Measurements from ENCODE around the gene KRTAP10-12.
"Not testable (repeated sequence)": the region's sequence is repeated elsewhere in the genome, so short reads cannot be mapped to it uniquely, and the experiment has no call there.

Gene KRTAP10-12

DNA sequence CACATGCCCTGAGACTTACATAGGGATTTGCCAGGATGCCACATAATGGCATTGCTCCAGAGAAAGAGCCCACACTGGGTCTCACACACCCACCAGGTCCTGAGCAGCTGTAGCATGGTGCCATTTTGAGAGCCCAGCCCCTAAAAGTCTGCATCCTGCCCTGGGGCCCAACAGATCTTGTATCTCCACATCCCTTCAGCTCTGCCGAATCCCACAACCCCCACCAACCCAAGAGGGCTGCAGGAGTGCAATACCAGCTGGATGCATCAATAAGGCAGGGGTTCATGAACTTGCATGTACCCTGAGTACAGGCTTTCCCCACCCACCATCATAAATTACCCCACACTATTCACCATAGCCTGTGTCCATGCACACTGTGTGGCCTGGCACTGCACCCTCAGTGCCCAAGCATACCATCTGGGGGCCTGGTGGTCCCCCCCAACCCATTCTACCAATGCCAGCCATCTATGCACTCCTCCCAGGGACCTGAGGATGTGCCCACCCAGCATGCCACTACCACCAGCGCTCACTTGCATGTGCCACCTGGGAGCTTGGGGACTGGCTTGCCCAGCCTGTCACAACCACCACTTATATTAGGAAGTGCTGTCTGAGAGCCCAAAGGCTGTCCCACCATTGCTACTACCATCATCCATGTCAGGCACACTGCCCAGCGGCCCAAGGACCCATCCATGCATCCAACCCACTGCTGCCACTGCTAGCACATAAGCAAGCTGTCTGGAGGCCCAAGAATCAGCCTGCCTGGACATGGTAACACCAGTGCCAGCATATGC lies 26.1 kb upstream of the KRTAP10-12 start:
- no peak for DNase-seq

DNA sequence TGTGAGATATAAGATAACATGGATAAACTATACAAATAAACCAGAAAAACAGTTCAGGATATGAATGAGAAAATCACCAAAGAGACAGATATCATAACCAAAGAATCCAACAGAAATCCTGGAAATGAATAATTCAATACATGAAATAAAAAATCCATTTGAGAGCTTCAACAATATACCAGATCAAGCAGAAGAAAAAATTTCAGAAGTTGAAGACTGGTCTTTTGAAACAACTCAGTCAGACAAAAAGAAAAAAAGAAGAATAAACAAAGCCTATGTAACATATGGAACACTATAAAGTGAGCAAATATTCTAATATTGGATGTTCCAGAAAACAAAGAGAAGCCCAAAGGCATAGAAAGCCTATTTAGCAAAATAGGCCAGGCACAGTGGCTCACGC lies 25.1 kb upstream of the KRTAP10-12 start:
- DNase-seq: no peak

DNA sequence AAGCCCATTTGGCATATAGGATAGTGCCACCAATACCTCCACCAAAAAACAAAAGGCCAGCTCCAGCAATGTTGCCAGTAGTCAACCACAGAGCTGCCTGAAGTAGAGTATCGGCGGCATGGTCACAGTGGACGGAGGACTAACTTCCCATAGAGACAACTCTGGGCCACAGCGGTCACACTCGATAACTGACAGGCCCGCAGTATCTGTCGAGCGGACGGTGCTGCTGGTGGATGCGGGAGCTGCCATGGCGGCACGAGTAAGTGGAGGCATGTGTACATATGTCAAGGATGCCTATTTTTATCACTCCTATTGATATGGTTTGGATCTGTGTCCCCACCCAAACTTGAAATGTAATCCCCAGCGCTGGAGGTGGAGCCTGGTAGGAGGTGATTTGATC lies 19.1 kb upstream of the KRTAP10-12 start:
- DNase-seq: no peak

- DNase-seq: no peak
Observed at GRCh38 chr21:44681152-44681551, 15.8 kb upstream of the KRTAP10-12 start.

DNA sequence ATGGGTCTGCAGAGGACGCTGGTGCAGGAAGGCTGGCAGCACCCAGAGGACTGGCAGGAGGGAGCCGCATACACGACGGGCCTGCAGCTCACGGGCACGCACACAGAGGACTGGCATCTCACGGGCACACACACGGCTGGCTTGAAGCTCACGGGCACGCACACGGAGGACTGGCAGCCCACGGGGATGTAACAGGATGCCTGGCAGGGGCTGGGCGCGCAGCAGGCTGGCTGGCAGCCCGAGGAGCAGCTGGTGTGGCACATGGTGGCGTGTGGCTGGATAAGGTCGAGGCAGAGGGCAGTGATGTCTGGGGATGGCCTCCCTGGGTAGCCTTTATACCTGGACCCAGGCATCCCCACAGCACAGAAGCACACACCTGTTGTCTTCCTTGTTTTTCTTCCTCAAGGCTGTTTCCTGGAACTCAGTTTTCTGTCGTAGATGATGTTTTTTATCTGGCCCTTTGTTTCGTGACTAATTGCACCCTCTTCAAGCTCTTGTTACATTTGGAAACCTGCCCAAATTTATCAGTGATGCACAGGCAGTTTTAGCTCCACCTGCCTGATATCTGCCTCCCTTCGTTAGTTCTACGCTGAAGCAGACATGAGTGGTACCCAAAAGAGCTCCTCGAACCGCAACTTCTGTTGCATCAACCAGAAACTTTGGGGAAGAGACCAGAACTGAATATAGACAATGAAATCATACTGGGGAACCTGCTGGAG lies 15.0 kb upstream of the KRTAP10-12 start, which contains the start of gene KRTAP12-1:
KRTAP12-1 (minus strand) TSS at position 303 of the 719 bp plus-strand sequence; CDS start at position 263, 40 bp downstream.
- DNase-seq: no peak

DNA sequence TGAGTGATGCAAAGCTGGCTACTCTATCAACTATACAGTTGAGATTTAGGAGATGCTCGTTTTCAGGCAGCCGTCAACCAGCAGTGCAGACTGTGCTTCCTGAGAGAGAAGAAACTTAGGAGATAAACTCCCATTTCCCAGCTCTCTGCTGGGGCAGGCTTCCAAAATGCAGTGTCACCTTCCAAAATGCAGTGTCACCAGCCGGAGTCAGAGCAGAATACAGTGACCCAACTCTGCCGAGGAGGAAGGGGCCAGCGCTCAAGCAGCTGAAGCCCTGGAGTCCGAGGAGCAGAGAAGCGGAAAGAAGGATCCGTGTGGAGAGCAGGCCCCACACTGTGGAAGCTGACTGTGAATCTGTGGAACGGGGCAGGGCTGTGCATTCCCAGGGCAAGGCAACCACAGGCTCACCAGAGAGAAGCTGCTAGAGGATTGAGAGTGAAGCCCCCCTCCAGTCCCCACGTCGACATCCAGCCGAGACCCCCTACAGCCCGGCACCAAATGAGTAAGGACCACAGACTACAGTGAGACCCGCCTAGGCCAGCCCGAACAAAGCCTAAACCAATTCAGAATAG lies 14.3 kb upstream of the KRTAP10-12 start:
- no peak for DNase-seq

DNA sequence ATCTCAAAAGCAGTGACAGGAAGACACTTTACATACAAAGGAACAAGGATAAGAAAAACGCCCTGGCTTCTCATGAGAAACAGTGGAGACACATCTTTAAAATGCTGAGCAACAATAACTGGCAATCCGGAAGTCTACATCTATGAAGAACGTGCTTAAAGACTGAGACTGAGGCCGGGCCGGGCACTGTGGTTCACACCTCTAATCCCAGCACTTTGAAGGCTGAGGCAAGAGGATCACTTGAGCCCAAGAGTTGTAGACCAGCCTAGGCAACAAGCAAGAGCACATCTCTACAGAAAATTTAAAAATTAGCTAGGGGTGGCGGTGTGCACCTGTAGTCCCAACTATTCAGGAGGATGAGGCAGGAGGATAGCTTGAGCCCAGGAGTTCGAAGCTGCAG lies 12.9 kb upstream of the KRTAP10-12 start:
- DNase-seq: no peak

GRCh38 chr21:44684483-44684882 lies 12.5 kb upstream of the KRTAP10-12 start:
- DNase-seq: no peak

DNA sequence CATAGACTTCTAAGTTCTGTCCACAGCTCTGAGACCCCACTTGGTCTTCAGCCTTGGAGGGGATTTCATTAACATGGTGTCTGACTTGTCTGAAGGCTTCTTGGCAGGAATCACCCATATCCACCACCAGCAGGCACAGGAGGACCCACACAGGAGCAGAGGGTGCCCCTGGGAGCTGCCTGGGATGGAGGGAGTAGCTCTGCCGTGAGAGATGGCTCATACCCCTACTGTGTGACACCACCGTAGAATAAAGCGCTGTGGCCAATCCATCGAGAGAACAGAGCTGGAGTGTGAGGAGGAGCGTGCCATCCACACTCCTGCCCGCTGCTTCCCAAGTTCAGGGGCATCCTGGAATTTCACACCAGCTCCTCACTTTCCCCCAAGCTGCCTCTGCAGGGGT lies 11.9 kb upstream of the KRTAP10-12 start:
- DNase-seq: not testable (repeated sequence)

GRCh38 chr21:44686000-44686781 lies 10.8 kb upstream of the KRTAP10-12 start:
- DNase-seq: no peak

- DNase-seq: no peak
Observed at GRCh38 chr21:44686843-44687561, 10.0 kb upstream of the KRTAP10-12 start.

- DNase-seq: no peak
Observed at GRCh38 chr21:44687671-44688070, 9.3 kb upstream of the KRTAP10-12 start.

- not testable (repeated sequence) for DNase-seq
Observed at GRCh38 chr21:44689740-44690139, 7.2 kb upstream of the KRTAP10-12 start.

DNA sequence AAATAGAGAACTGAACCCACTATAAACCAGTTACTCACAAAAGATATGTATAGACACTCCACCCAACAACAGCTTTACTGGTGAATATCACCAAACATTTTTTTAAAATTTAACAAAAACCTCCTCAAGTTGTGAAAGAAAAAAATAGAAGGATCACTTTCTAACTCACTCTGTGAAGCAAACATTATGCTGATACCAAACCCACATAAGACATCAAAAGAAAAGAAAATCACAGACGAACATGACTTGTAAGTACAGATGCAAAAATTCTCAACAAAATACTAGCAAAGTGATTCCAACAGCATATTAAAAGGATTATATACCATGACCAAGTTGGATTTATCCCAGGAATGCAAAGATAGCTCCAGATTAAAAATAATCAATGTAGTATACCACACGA lies 5.3 kb upstream of the KRTAP10-12 start:
- no peak for DNase-seq

- no peak for DNase-seq
Observed at GRCh38 chr21:44692798-44693512, 4.0 kb upstream of the KRTAP10-12 start.

GRCh38 chr21:44694776-44695175 lies 2.2 kb upstream of the KRTAP10-12 start:
- no peak for DNase-seq

GRCh38 chr21:44695184-44695583 lies 1.8 kb upstream of the KRTAP10-12 start:
- DNase-seq: no peak

GRCh38 chr21:44695641-44696040 lies 1.3 kb upstream of the KRTAP10-12 start:
- no peak for DNase-seq

DNA sequence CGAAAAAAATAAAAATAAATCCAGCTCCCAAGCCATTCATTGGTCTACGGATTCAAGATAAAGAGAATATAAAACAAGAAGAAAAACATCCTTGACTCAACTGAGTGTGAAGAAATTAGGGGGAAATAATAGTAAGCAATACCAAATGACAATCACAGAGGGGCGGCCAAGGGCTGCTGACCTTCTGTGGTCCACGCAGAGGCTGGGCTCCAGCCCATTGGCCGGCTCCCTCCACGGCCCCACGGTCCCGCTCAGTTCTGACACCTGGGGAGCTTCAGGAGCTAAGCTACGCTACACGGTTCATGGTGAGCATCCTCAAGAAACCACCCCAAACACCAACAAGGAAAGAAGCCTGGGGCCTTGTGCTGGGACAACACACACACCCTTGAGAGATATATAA lies 400 bp upstream of the KRTAP10-12 start:
- no peak for DNase-seq

- DNase-seq: no peak
Observed at GRCh38 chr21:44697811-44698734, 1.1 kb downstream of the KRTAP10-12 start.
